GM12878 (cell line): Measurements from ENCODE around the gene FOXO3.

Source experiments
- SREBF2 ChIP-seq: IDR thresholded peaks from 2 replicates; pipeline ENCODE4 v1.6.1; 2012; ENCODE audit warnings: mild to moderate bottlenecking, low read length
- TCF3 ChIP-seq: IDR thresholded peaks from 2 replicates; pipeline ENCODE4 v1.6.1; 2012; ENCODE audit warnings: low read depth, mild to moderate bottlenecking, low read length, borderline replicate concordance; ENCODE audit not compliant: insufficient read depth
- YY1 ChIP-seq: IDR thresholded peaks from 2 replicates; pipeline ENCODE4 v1.6.1; 2011; ENCODE audit warnings: low read depth, mild to moderate bottlenecking, low read length

GRCh38 chr6:108660251-108660650 lies 99.5 kb downstream of the FOXO3 start:
- no peak for TF ChIP-seq SREBF2
- TF ChIP-seq TCF3, result no peak
- no peak for TF ChIP-seq YY1
